Activated T-helper 17 cell treated with anti-CD3 and anti-CD28 coated beads, Interleukin-2, amount 50 U/mL, for 72 hours (primary cell): ENCODE measurements around the gene MOGAT2. TPM values are rescaled to one million over a fixed set of nuclear protein-coding genes. Genes with fewer than 3 reads are reported as not detected.
"Not testable (repeated sequence)": the region's sequence is repeated elsewhere in the genome, so short reads cannot be mapped to it uniquely, and the experiment has no call there.

Experiments used
- ATAC-seq: fragments of 150-1000 bp; cut with Tn5 transposase; replicated peaks from 2 replicates; pipeline ENCODE4 v1.10.0; 2021; ENCODE audit warnings: mild to moderate bottlenecking, moderate library complexity
- H3K27ac Mint-ChIP-seq: one replicate; pipeline ENCODE4 v1.8.0; 2022; ENCODE audit warnings: mixed read lengths
- H3K27me3 Mint-ChIP-seq: one replicate; pipeline ENCODE4 v1.8.0; 2022; ENCODE audit warnings: mixed read lengths
- H3K36me3 Mint-ChIP-seq: one replicate; pipeline ENCODE4 v1.8.0; 2022; ENCODE audit warnings: low read depth, mild to moderate bottlenecking, mixed read lengths
- H3K4me1 Mint-ChIP-seq: one replicate; pipeline ENCODE4 v1.8.0; 2022; ENCODE audit warnings: mixed read lengths
- H3K4me3 Mint-ChIP-seq: one replicate; pipeline ENCODE4 v1.8.0; 2022; ENCODE audit warnings: mild to moderate bottlenecking, mixed read lengths
- H3K9me3 Mint-ChIP-seq: one replicate; pipeline ENCODE4 v1.8.0; 2022; ENCODE audit warnings: mixed read lengths
- total RNA-seq, 2 donors: library from RNA; stranded (reverse); gene quantifications; one replicate each; pipeline ENCODE4 v1.2.3, GENCODE V29; 2022

MOGAT2 gene
- not detected for total RNA-seq

- ATAC-seq = no peak
- Mint-ChIP-seq H3K4me3 (no peak within 1 kb of the TSS), H3K27ac (no peak within 1 kb of the TSS), H3K4me1 (peaks cover 6% of the 10 kb centered on the region), H3K36me3 (no peaks in the 10 kb centered on the region), H3K9me3 (no peaks in the 10 kb centered on the region), H3K27me3 (no peaks in the 10 kb centered on the region)
Measured at GRCh38 chr11:75717608-75718418, at the start of gene MOGAT2. TSS of gene MOGAT2 (plus strand) at chr11:75717838. CDS start at chr11:75717889, 51 bp downstream.

- H3K4me1 Mint-ChIP-seq = peaks cover 5% of the 10 kb centered on the region
- peaks cover 58% of the 10 kb centered on the region for H3K27me3 Mint-ChIP-seq
- peak; percentile 40 for ATAC-seq
- peaks cover 5% of the 10 kb centered on the region for H3K36me3 Mint-ChIP-seq
- peak within 1 kb of the TSS; percentile 79 for H3K4me3 Mint-ChIP-seq
- no peak within 1 kb of the TSS for H3K27ac Mint-ChIP-seq
- H3K9me3 Mint-ChIP-seq = no peaks in the 10 kb centered on the region
Measured at GRCh38 chr11:75668451-75669297, 49.0 kb upstream of the MOGAT2 start, which contains the start of gene MAP6. TSS of gene MAP6 (minus strand) at chr11:75669038. CDS start at chr11:75668369, 669 bp downstream.

- H3K4me1 Mint-ChIP-seq = no peaks in the 10 kb centered on the region
- ATAC-seq = peak; percentile 96
- H3K27me3 Mint-ChIP-seq = peaks cover 34% of the 10 kb centered on the region
- H3K9me3 Mint-ChIP-seq = no peaks in the 10 kb centered on the region
- no peak overlapping the region for H3K27ac Mint-ChIP-seq
- no peaks in the 10 kb centered on the region for H3K36me3 Mint-ChIP-seq
- no peak overlapping the region for H3K4me3 Mint-ChIP-seq
Measured at GRCh38 chr11:75673977-75674582, 43.6 kb upstream of the MOGAT2 start.

GRCh38 chr11:75677275-75677674 lies 40.4 kb upstream of the MOGAT2 start:
- Mint-ChIP-seq H3K4me1 (no peaks in the 10 kb centered on the region), H3K9me3 (no peaks in the 10 kb centered on the region), H3K4me3 (no peak overlapping the region), H3K27ac (no peak overlapping the region), H3K36me3 (no peaks in the 10 kb centered on the region), H3K27me3 (peaks cover 12% of the 10 kb centered on the region)
- no peak for ATAC-seq

GRCh38 chr11:75677909-75678308 lies 39.7 kb upstream of the MOGAT2 start:
- Mint-ChIP-seq H3K9me3 (no peaks in the 10 kb centered on the region), H3K36me3 (no peaks in the 10 kb centered on the region), H3K27ac (no peak overlapping the region), H3K4me3 (no peak overlapping the region), H3K27me3 (peaks cover 12% of the 10 kb centered on the region), H3K4me1 (no peaks in the 10 kb centered on the region)
- ATAC-seq = no peak

- Mint-ChIP-seq H3K9me3 (no peaks in the 10 kb centered on the region), H3K4me3 (no peak overlapping the region), H3K4me1 (no peaks in the 10 kb centered on the region), H3K27me3 (peaks cover 21% of the 10 kb centered on the region), H3K27ac (no peak overlapping the region), H3K36me3 (no peaks in the 10 kb centered on the region)
- ATAC-seq = no peak
Measured at GRCh38 chr11:75678620-75679259, 38.9 kb upstream of the MOGAT2 start.

- H3K36me3 Mint-ChIP-seq = no peaks in the 10 kb centered on the region
Measured at GRCh38 chr11:75679566-75679965, 38.1 kb upstream of the MOGAT2 start.

GRCh38 chr11:75683856-75684255 lies 33.8 kb upstream of the MOGAT2 start:
- Mint-ChIP-seq H3K9me3 (peaks cover 17% of the 10 kb centered on the region), H3K27me3 (peaks cover 44% of the 10 kb centered on the region)
- not testable (repeated sequence) for H3K4me3 Mint-ChIP-seq, H3K27ac Mint-ChIP-seq, H3K36me3 Mint-ChIP-seq, H3K4me1 Mint-ChIP-seq, ATAC-seq

More at GRCh38 chr11:75679566-75679965, 38.1 kb upstream of the MOGAT2 start:
- Mint-ChIP-seq H3K27ac (no peak overlapping the region), H3K9me3 (no peaks in the 10 kb centered on the region), H3K27me3 (peaks cover 27% of the 10 kb centered on the region), H3K4me3 (no peak overlapping the region), H3K4me1 (no peaks in the 10 kb centered on the region)
- no peak for ATAC-seq

- H3K36me3 Mint-ChIP-seq = no peaks in the 10 kb centered on the region
- H3K9me3 Mint-ChIP-seq = peaks cover 12% of the 10 kb centered on the region
- H3K27ac Mint-ChIP-seq = peak overlapping the region; percentile 41
- peak; percentile 84 for ATAC-seq
- H3K4me1 Mint-ChIP-seq = peaks cover 5% of the 10 kb centered on the region
- H3K4me3 Mint-ChIP-seq = peak overlapping the region; percentile 9
- H3K27me3 Mint-ChIP-seq = peaks cover 42% of the 10 kb centered on the region
Measured at GRCh38 chr11:75689863-75690609, 27.6 kb upstream of the MOGAT2 start.

- H3K27me3 Mint-ChIP-seq = peaks cover 40% of the 10 kb centered on the region
- H3K9me3 Mint-ChIP-seq = peaks cover 2% of the 10 kb centered on the region
- no peaks in the 10 kb centered on the region for H3K36me3 Mint-ChIP-seq
- peaks cover 5% of the 10 kb centered on the region for H3K4me1 Mint-ChIP-seq
- H3K4me3 Mint-ChIP-seq = no peak overlapping the region
- H3K27ac Mint-ChIP-seq = no peak overlapping the region
- ATAC-seq = no peak
Measured at GRCh38 chr11:75691804-75692203, 25.8 kb upstream of the MOGAT2 start.

GRCh38 chr11:75697906-75698581 lies 19.6 kb upstream of the MOGAT2 start:
- Mint-ChIP-seq H3K27me3 (peaks cover 43% of the 10 kb centered on the region), H3K4me1 (no peaks in the 10 kb centered on the region), H3K36me3 (no peaks in the 10 kb centered on the region), H3K27ac (no peak overlapping the region), H3K9me3 (no peaks in the 10 kb centered on the region), H3K4me3 (no peak overlapping the region)
- ATAC-seq = no peak

GRCh38 chr11:75700940-75701339 lies 16.7 kb upstream of the MOGAT2 start:
- Mint-ChIP-seq H3K9me3 (no peaks in the 10 kb centered on the region), H3K27me3 (peaks cover 31% of the 10 kb centered on the region), H3K4me3 (no peak overlapping the region), H3K27ac (no peak overlapping the region), H3K36me3 (no peaks in the 10 kb centered on the region), H3K4me1 (peaks cover 6% of the 10 kb centered on the region)
- no peak for ATAC-seq

GRCh38 chr11:75703695-75704237 lies 13.9 kb upstream of the MOGAT2 start:
- Mint-ChIP-seq H3K9me3 (no peaks in the 10 kb centered on the region), H3K4me3 (no peak overlapping the region), H3K27ac (no peak overlapping the region), H3K27me3 (peaks cover 12% of the 10 kb centered on the region), H3K4me1 (peaks cover 12% of the 10 kb centered on the region), H3K36me3 (no peaks in the 10 kb centered on the region)
- ATAC-seq = no peak
